Upper lobe of left lung (tissue), 6 donors: ENCODE measurements around the gene LAMB2. TPM values are rescaled to one million over a fixed set of nuclear protein-coding genes. Genes with fewer than 3 reads are reported as not detected.

Source experiments
- ATAC-seq, 2 donors: fragments of 200-7000 bp; cut with Tn5 transposase; one replicate each; pipeline ENCODE4 v1.9.1; 2022; ENCODE audit warnings: mild to moderate bottlenecking in 2 of 2, moderate library complexity in 2 of 2; ENCODE audit not compliant: low FRiP score in 2 of 2
- DNase-seq, 2 donors: peaks; one replicate each; pipeline ENCODE4 v3.0.0-alpha.2; 2019 to 2020
- H3K27ac ChIP-seq, 4 donors: fragments of 200-600 bp; sonication (generic); one replicate each; pipeline ENCODE4 v1.5.1; 2016 to 2019
- H3K27me3 ChIP-seq, 4 donors: fragments of 200-600 bp; sonication (generic); one replicate each; pipeline ENCODE4 v1.5.1; 2017 to 2019
- H3K36me3 ChIP-seq, 4 donors: fragments of 200-600 bp; sonication (generic); one replicate each; pipeline ENCODE4 v1.5.1; 2016 to 2019
- H3K4me1 ChIP-seq, 4 donors: fragments of 200-600 bp; sonication (generic); one replicate each; pipeline ENCODE4 v1.5.1; 2018 to 2019
- H3K4me3 ChIP-seq, 4 donors: fragments of 200-600 bp; sonication (generic); one replicate each; pipeline ENCODE4 v1.5.1; 2017 to 2019; ENCODE audit warnings: mild to moderate bottlenecking in 2 of 4, moderate library complexity in 1 of 4
- H3K9me3 ChIP-seq, 4 donors: fragments of 200-600 bp; sonication (generic); one replicate each; pipeline ENCODE4 v1.5.1; 2018 to 2019
- CTCF ChIP-seq, 6 experiments: fragments of 450-650 bp in 4 of 6; fragments of 200-600 bp in 2 of 6; sonication (generic) in 2 of 6; IDR thresholded peaks; one replicate each; pipeline ENCODE4 v1.5.1; 2016 to 2019; ENCODE audit warnings: antibody characterized with exemption in 6 of 6
- EP300 ChIP-seq, 4 donors: sonication (generic); formaldehyde crosslinking; IDR thresholded peaks; one replicate each; pipeline ENCODE4 v1.5.1; 2017; ENCODE audit warnings: antibody characterized with exemption in 4 of 4, control low read depth in 2 of 4
- POLR2A ChIP-seq, 4 donors: fragments of 450-650 bp; IDR thresholded peaks; one replicate each; pipeline ENCODE4 v1.5.1; 2016 to 2017; ENCODE audit warnings: antibody characterized with exemption in 4 of 4, mild to moderate bottlenecking in 2 of 4
- POLR2AphosphoS5 ChIP-seq, 2 donors: sonication (generic); formaldehyde crosslinking; IDR thresholded peaks; one replicate each; pipeline ENCODE4 v1.5.1; 2017; ENCODE audit warnings: antibody characterized with exemption in 2 of 2
- WGBS, 2 donors: methylation state at CpG; one replicate each; pipeline ENCODE4 v1.1.5; 2017 to 2018; 5-methylcytosine and 5-hydroxymethylcytosine counted together
- total RNA-seq, 6 donors: library from RNA; depleted of rRNA in 4 of 6; stranded (reverse); fragments of >200 nt in 4 of 6; gene quantifications; one replicate each; pipeline versions ENCODE4 v1.1.0 to v1.2.1, GENCODE V29; 2016 to 2021
- donor health status: DM: no; HTN: no; CAD: no; lungs with moderate emphysema.
- donor health status: DM: no; HTN: yes; CAD: no; lungs with severe emphysema.

Gene LAMB2
- total RNA-seq, 6 donors from 2014 or later = 349 to 904 (median 555) TPM

DNA sequence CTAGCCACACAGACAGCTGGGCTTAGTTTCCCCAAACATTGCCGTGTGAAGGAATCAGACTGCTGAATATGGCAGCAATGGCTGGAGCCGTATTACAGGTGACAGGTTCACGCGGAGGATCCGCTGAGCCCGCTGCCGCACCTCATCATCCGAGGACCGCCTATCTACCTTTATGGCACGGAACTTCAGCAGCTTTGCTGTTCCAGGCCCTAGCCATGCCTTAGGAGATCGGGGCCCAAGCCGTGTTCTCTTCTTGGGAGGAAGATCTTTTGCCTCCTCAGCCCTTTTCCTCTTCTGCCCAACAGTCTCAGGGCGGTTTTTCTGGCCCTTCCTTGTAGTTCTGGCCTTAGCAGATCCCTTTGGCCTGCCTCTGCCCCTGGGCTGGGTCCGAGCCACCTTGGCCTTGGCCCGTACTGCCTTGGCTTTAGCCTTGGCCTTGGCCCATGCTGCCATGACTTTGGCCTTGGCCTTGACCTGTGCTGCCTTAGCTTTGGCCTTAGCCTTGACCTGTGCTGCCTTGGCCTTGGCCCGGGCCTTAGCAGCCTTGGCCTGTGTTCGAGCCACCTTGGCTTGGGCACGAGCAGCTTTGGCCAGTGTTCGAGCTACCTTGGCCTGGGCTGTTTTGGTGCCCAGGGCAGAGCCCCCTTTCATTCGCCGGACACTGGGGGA is 30.0 kb upstream of the LAMB2 start:
- H3K27ac ChIP-seq = no peak overlapping the region
- H3K27me3 ChIP-seq = no peaks in the 10 kb centered on the region
- WGBS, 2 donors = 95 to 97% methylated on average over 13 to 21 of the region's 21 CpGs
- ATAC-seq (no peak), DNase-seq (no peak)
- TF ChIP-seq POLR2AphosphoS5 (IDR thresholded peaks at IDR 0.05) = no peak
- no peak for TF ChIP-seq EP300 (IDR thresholded peaks at IDR 0.05)
- TF ChIP-seq POLR2A (IDR thresholded peaks at IDR 0.05) = no peak
- TF ChIP-seq CTCF (IDR thresholded peaks at IDR 0.05) = no peak
- H3K36me3 ChIP-seq = peaks cover 8 to 28% (median 16%) of the 10 kb centered on the region in 4 donors
- H3K4me3 ChIP-seq = no peak overlapping the region
- peaks cover 12 to 32% (median 16%) of the 10 kb centered on the region in 4 donors for H3K4me1 ChIP-seq
- H3K9me3 ChIP-seq = no peaks in the 10 kb centered on the region

DNA sequence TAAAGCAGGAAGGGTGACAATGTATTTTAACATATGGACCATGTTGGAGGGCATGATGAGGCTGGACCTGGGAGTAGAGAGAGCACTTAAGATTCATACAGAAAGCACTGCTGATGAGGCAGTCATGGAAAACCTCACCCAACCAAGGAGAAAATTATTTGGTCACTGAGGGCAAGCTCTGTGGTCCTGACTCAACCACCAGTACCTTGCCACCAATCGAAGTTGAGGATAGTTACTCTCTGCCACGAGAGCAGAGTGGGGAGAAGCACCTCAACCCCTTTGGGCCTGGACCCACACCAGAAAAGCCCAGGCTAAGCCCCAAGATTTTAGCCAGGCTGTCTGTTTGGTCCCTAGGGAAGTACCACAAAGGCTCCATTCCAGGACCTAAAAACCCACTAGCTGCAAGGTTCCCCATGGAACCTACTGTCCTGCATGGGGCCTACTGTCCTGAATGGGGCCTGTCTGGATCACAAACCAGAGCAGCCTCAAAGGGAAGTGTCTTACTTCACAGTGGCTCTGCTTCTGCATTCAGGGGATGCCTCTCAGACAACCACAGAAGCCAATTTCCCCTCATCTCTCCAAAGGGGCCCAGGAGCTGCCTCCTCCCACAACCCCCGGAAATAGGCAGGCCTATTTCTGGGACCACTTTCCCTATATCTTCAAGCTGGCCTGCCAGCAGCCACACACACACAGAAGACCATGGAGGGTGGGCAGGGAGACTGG is 29.1 kb upstream of the LAMB2 start:
- TF ChIP-seq POLR2A (IDR thresholded peaks at IDR 0.05) (no peak), EP300 (IDR thresholded peaks at IDR 0.05) (no peak), CTCF (IDR thresholded peaks at IDR 0.05) (no peak), POLR2AphosphoS5 (IDR thresholded peaks at IDR 0.05) (no peak)
- ATAC-seq (no peak), DNase-seq (no peak)
- Histone ChIP-seq H3K4me1 (peaks cover 12 to 32% (median 16%) of the 10 kb centered on the region in 4 donors), H3K4me3 (no peak overlapping the region), H3K27ac (no peak overlapping the region), H3K9me3 (no peaks in the 10 kb centered on the region), H3K36me3 (peaks cover 8 to 28% (median 16%) of the 10 kb centered on the region in 4 donors), H3K27me3 (no peaks in the 10 kb centered on the region)
- 59 to 64% methylated on average over 3 of the region's 3 CpGs for WGBS, 2 donors

- DNase-seq (no peak), ATAC-seq (no peak)
- H3K36me3 ChIP-seq = peaks cover 8 to 28% (median 16%) of the 10 kb centered on the region in 4 donors
- no peak overlapping the region for H3K27ac ChIP-seq
- peaks cover 9 to 25% (median 12%) of the 10 kb centered on the region in 4 donors for H3K4me1 ChIP-seq
- H3K9me3 ChIP-seq = no peaks in the 10 kb centered on the region
- WGBS, 2 donors = 96 to 100% methylated on average over 2 of the region's 2 CpGs
- no peak for TF ChIP-seq POLR2A (IDR thresholded peaks at IDR 0.05)
- TF ChIP-seq CTCF (IDR thresholded peaks at IDR 0.05) = no peak
- TF ChIP-seq POLR2AphosphoS5 (IDR thresholded peaks at IDR 0.05) = no peak
- TF ChIP-seq EP300 (IDR thresholded peaks at IDR 0.05) = no peak
- H3K4me3 ChIP-seq = no peak overlapping the region
- H3K27me3 ChIP-seq = no peaks in the 10 kb centered on the region
These were observed 28.3 kb upstream of the LAMB2 start for GRCh38 chr3:49161197-49161596.

- ATAC-seq (no peak), DNase-seq (no peak)
- no peaks in the 10 kb centered on the region for H3K9me3 ChIP-seq
- TF ChIP-seq POLR2A (IDR thresholded peaks at IDR 0.05) (no peak), CTCF (IDR thresholded peaks at IDR 0.05) (no peak), POLR2AphosphoS5 (IDR thresholded peaks at IDR 0.05) (no peak), EP300 (IDR thresholded peaks at IDR 0.05) (no peak)
- 67 to 86% methylated on average over 2 of the region's 2 CpGs for WGBS, 2 donors
- peaks cover 8 to 25% (median 12%) of the 10 kb centered on the region in 4 donors for H3K36me3 ChIP-seq
- no peaks in the 10 kb centered on the region for H3K27me3 ChIP-seq
- peaks cover 0 to 6% (median 0%) of the 10 kb centered on the region in 4 donors for H3K4me1 ChIP-seq
- H3K27ac ChIP-seq = no peak overlapping the region
- H3K4me3 ChIP-seq = no peak overlapping the region
These were observed 25.9 kb upstream of the LAMB2 start for GRCh38 chr3:49158792-49159191.
